A549 (cell line): ENCODE measurements around the gene ESYT2.

ENCODE experiments used
- CTCF ChIP-seq: fragments of >200 bp; sonication (Bioruptor Twin); formaldehyde crosslinking; IDR thresholded peaks from 3 replicates; pipeline ENCODE4 v1.5.1; 2016
- RNF2 ChIP-seq: fragments of 200-600 bp; sonication (generic); IDR thresholded peaks from 2 replicates; pipeline ENCODE4 v1.6.1; 2016; ENCODE audit warnings: low read depth, mild to moderate bottlenecking, antibody characterized with exemption, moderate library complexity, borderline replicate concordance
- TF ChIP-seq, protein P1 (sequence below): IDR thresholded peaks from 2 replicates; pipeline ENCODE4 v1.6.1; 2012

DNA sequence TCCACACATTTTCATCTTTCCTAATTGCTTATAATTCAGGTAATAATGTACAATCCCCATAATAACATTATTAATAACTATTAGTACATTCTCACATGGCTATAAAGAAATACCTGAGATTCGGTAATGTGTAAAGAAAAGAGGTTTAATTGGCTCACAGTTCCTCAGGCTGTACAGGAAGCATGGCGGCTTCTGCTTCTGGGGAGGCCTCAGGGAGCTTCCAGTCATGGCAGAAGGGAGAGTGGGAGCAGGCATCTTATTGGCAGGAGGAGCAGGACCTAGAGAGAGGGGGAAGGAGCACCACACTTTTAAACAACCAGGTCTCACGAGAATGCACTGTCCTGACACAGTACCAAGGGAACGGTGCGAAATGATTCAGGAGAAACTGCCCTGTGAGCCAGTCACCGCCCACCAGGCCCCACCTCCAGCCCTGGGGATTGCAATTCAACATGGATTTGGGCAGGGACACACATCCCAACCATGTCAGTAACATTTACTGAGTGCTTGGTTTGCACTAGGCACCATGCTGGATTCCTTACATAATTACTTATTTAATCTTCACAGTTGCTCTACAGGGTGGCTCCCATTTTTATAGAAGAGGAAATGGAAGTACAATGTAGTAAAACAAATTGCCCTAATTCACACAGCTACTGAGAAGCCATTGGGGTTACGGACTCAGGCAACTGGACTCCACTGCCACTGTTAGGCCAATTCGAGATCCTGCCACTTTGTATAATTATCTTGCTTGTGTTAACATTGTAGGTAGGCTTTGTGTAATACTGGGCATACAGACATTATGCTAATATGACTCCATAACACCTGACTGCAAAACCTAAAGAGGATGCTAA lies 8.7 kb upstream of the ESYT2 start:
- TF ChIP-seq CTCF (no peak), RNF2 (no peak)
- TF ChIP-seq, protein P1, sequence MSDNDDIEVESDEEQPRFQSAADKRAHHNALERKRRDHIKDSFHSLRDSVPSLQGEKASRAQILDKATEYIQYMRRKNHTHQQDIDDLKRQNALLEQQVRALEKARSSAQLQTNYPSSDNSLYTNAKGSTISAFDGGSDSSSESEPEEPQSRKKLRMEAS: no peak
